Upper lobe of left lung (tissue), 6 donors: ENCODE results near the gene CYP26B1. TPM values are rescaled to one million over a fixed set of nuclear protein-coding genes. Genes with fewer than 3 reads are reported as not detected.

Experiments
- ATAC-seq, 2 donors: fragments of 200-7000 bp; cut with Tn5 transposase; one replicate each; pipeline ENCODE4 v1.9.1; 2022; ENCODE audit warnings: mild to moderate bottlenecking in 2 of 2, moderate library complexity in 2 of 2; ENCODE audit not compliant: low FRiP score in 2 of 2
- DNase-seq, 2 donors: peaks; one replicate each; pipeline ENCODE4 v3.0.0-alpha.2; 2019 to 2020
- H3K27ac ChIP-seq, 4 donors: fragments of 200-600 bp; sonication (generic); one replicate each; pipeline ENCODE4 v1.5.1; 2016 to 2019
- H3K27me3 ChIP-seq, 4 donors: fragments of 200-600 bp; sonication (generic); one replicate each; pipeline ENCODE4 v1.5.1; 2017 to 2019
- H3K36me3 ChIP-seq, 4 donors: fragments of 200-600 bp; sonication (generic); one replicate each; pipeline ENCODE4 v1.5.1; 2016 to 2019
- H3K4me1 ChIP-seq, 4 donors: fragments of 200-600 bp; sonication (generic); one replicate each; pipeline ENCODE4 v1.5.1; 2018 to 2019
- H3K4me3 ChIP-seq, 4 donors: fragments of 200-600 bp; sonication (generic); one replicate each; pipeline ENCODE4 v1.5.1; 2017 to 2019; ENCODE audit warnings: mild to moderate bottlenecking in 2 of 4, moderate library complexity in 1 of 4
- H3K9me3 ChIP-seq, 4 donors: fragments of 200-600 bp; sonication (generic); one replicate each; pipeline ENCODE4 v1.5.1; 2018 to 2019
- EP300 ChIP-seq, 4 donors: sonication (generic); formaldehyde crosslinking; IDR thresholded peaks; one replicate each; pipeline ENCODE4 v1.5.1; 2017; ENCODE audit warnings: antibody characterized with exemption in 4 of 4, control low read depth in 2 of 4
- POLR2A ChIP-seq, 4 donors: fragments of 450-650 bp; IDR thresholded peaks; one replicate each; pipeline ENCODE4 v1.5.1; 2016 to 2017; ENCODE audit warnings: antibody characterized with exemption in 4 of 4, mild to moderate bottlenecking in 2 of 4
- POLR2AphosphoS5 ChIP-seq, 2 donors: sonication (generic); formaldehyde crosslinking; IDR thresholded peaks; one replicate each; pipeline ENCODE4 v1.5.1; 2017; ENCODE audit warnings: antibody characterized with exemption in 2 of 2
- WGBS, 2 donors: methylation state at CpG; one replicate each; pipeline ENCODE4 v1.1.5; 2017 to 2018; 5-methylcytosine and 5-hydroxymethylcytosine counted together
- total RNA-seq, 6 donors: library from RNA; depleted of rRNA in 4 of 6; stranded (reverse); fragments of >200 nt in 4 of 6; gene quantifications; one replicate each; pipeline versions ENCODE4 v1.1.0 to v1.2.1, GENCODE V29; 2016 to 2021
- TF ChIP-seq, protein P1 (sequence below), 6 experiments: fragments of 450-650 bp in 4 of 6; fragments of 200-600 bp in 2 of 6; sonication (generic) in 2 of 6; IDR thresholded peaks; one replicate each; pipeline ENCODE4 v1.5.1; 2016 to 2019; ENCODE audit warnings: antibody characterized with exemption in 6 of 6
- donor health status: DM: no; HTN: no; CAD: no; lungs with moderate emphysema.
- donor health status: DM: no; HTN: yes; CAD: no; lungs with severe emphysema.

CYP26B1 gene
- total RNA-seq, 6 donors from 2014 or later = 0.89 to 4.8 (median 4.5) TPM; not detected in 1

DNA sequence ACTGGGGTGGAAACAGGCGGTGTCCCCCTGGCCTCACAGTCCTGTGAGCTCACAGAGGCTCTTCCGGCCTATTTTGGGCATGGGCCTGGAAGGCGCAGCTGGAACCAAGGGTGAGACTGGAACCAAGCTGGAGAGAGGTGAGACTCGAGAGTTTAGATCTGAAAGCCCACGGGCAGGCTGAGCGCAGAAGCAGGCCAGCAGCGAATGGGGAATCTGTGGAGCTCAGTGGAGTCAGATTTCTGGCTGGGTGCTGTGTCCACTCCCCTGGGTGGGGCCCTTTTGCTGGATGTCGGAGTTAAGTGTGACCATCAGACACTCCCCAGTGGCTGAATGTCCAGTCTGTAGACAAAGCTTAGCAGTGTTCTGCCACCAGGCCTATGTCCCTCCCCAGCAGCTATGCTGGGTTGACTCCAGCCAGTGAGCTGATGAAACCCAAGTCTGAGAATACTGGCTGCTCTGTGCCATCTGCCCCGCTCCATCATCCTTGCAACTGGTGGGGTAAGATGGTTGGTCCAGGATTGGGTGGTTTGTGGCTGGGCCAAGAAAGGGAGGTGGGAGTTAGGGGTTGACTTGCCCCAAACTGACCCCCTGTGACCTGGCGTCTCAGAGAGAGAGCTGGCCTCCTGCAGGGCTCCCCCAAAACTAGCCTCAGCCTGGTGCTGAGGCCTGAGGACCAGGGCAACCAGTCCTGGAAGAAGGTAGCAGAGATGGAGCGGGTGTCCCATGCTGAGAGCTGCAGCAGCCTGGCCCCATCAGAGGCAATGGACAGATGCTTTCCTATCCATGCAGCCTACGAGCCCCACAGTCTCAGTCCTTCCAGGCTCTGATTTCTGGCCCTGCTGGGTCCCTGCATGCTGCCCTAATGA lies 34.4 kb downstream of the CYP26B1 start:
- Histone ChIP-seq H3K9me3 (no peaks in the 10 kb centered on the region), H3K27me3 (no peaks in the 10 kb centered on the region), H3K4me1 (peaks cover 0 to 10% (median 5%) of the 10 kb centered on the region in 4 donors), H3K4me3 (no peak overlapping the region), H3K27ac (no peak overlapping the region), H3K36me3 (no peaks in the 10 kb centered on the region)
- WGBS, 2 donors = 82 to 89% methylated on average over 10 to 11 of the region's 12 CpGs
- ATAC-seq = peak in 1 of 2 donors; percentile 16
- TF ChIP-seq, protein P1, sequence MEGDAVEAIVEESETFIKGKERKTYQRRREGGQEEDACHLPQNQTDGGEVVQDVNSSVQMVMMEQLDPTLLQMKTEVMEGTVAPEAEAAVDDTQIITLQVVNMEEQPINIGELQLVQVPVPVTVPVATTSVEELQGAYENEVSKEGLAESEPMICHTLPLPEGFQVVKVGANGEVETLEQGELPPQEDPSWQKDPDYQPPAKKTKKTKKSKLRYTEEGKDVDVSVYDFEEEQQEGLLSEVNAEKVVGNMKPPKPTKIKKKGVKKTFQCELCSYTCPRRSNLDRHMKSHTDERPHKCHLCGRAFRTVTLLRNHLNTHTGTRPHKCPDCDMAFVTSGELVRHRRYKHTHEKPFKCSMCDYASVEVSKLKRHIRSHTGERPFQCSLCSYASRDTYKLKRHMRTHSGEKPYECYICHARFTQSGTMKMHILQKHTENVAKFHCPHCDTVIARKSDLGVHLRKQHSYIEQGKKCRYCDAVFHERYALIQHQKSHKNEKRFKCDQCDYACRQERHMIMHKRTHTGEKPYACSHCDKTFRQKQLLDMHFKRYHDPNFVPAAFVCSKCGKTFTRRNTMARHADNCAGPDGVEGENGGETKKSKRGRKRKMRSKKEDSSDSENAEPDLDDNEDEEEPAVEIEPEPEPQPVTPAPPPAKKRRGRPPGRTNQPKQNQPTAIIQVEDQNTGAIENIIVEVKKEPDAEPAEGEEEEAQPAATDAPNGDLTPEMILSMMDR (IDR thresholded peaks at IDR 0.05) = no peak
- TF ChIP-seq EP300 (IDR thresholded peaks at IDR 0.05) = no peak
- TF ChIP-seq POLR2A (IDR thresholded peaks at IDR 0.05) = no peak
- TF ChIP-seq POLR2AphosphoS5 (IDR thresholded peaks at IDR 0.05) = no peak
- DNase-seq = peak in 1 of 2 donors; percentile 14

DNA sequence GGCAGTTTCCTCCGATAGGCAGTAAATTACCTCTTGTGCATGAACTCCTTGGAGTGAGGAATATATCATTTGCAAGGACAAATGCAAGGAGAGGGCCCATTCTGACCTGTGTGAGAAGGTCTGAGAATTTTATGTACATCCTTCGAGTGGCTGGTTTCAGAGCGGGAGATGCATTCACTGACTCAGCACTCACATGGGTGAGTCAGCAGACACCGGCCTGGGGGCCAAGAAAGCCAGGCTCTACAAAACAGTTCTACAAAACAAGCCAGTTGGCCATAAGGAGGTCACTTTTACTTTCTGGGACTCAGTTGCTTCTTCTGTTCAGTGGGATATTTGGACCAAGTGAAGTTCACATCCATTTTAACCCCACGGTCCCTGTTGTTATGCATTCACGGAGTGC lies 35.3 kb downstream of the CYP26B1 start:
- H3K9me3 ChIP-seq = no peaks in the 10 kb centered on the region
- no peak overlapping the region for H3K4me3 ChIP-seq
- no peak overlapping the region for H3K27ac ChIP-seq
- no peaks in the 10 kb centered on the region for H3K27me3 ChIP-seq
- H3K36me3 ChIP-seq = no peaks in the 10 kb centered on the region
- WGBS, 2 donors = 90 to 95% methylated on average over 6 of the region's 6 CpGs
- DNase-seq (no peak), ATAC-seq (no peak)
- peaks cover 0 to 10% (median 5%) of the 10 kb centered on the region in 4 donors for H3K4me1 ChIP-seq
- TF ChIP-seq POLR2A (IDR thresholded peaks at IDR 0.05) (no peak), POLR2AphosphoS5 (IDR thresholded peaks at IDR 0.05) (no peak), EP300 (IDR thresholded peaks at IDR 0.05) (no peak)
- TF ChIP-seq, protein P1 (IDR thresholded peaks at IDR 0.05) = no peak

DNA sequence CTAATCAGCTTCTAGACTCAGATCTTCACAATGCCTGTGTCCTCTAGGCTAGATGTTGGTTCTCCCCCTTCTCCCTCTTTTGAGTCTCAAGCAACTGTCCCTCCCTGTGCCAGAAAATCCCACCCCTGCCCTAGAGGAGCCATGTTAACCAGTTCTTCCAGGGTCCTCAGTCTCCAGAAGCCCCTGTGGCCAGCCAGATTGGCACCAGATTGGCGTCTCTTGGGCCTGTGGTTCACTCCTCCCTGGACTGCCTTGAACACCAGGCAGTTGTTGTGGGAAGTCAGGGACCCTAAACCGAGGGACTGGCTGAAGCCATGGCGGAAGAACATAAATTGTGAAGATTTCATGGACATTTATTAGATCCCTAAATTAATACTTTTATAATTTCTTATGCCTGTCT lies 36.6 kb downstream of the CYP26B1 start:
- no peak for DNase-seq
- H3K36me3 ChIP-seq = no peaks in the 10 kb centered on the region
- no peak for ATAC-seq
- no peaks in the 10 kb centered on the region for H3K27me3 ChIP-seq
- H3K27ac ChIP-seq = no peak overlapping the region
- no peak for TF ChIP-seq POLR2AphosphoS5 (IDR thresholded peaks at IDR 0.05)
- TF ChIP-seq, protein P1 (IDR thresholded peaks at IDR 0.05) = no peak
- no peak for TF ChIP-seq POLR2A (IDR thresholded peaks at IDR 0.05)
- TF ChIP-seq EP300 (IDR thresholded peaks at IDR 0.05) = no peak
- peaks cover 0 to 9% (median 4%) of the 10 kb centered on the region in 4 donors for H3K4me1 ChIP-seq
- H3K4me3 ChIP-seq = no peak overlapping the region
- H3K9me3 ChIP-seq = no peaks in the 10 kb centered on the region
- WGBS, 2 donors = 93 to 95% methylated on average over 3 of the region's 3 CpGs

DNA sequence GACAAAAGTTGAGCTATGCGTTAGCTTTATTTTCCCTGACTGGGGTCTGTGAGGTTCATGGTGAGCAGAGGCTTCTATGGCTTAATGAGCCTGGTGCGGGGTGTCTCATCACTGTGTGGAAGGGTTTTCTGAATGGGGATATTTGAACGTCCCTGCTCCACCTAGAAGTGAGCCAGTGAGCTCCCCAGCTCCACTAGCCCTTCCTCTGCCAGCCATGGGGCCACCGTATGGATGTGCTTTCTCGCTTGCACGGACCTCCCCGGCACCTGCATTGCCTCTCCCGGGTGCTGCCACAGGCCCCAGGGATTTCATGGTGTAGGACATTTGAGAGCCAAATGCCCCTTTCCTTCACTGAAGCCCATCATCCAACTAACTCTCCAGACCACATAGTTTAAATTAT lies 37.8 kb downstream of the CYP26B1 start:
- Histone ChIP-seq H3K4me1 (no peaks in the 10 kb centered on the region), H3K36me3 (no peaks in the 10 kb centered on the region), H3K4me3 (no peak overlapping the region), H3K27ac (no peak overlapping the region), H3K27me3 (no peaks in the 10 kb centered on the region), H3K9me3 (no peaks in the 10 kb centered on the region)
- DNase-seq (peak in 1 of 2 donors; percentile 31), ATAC-seq (no peak)
- 88 to 98% methylated on average over 2 to 8 of the region's 8 CpGs for WGBS, 2 donors
- TF ChIP-seq EP300 (IDR thresholded peaks at IDR 0.05) = no peak
- TF ChIP-seq, protein P1 (IDR thresholded peaks at IDR 0.05) = no peak
- no peak for TF ChIP-seq POLR2A (IDR thresholded peaks at IDR 0.05)
- no peak for TF ChIP-seq POLR2AphosphoS5 (IDR thresholded peaks at IDR 0.05)
